ENCODE results near the gene IGF1R. TPM values are rescaled to one million over a fixed set of nuclear protein-coding genes. Genes with fewer than 3 reads are reported as not detected.

IGF1R gene
- total RNA-seq, 2 experiments from 2014 or later, result 17.7 to 18.9 TPM

DNA sequence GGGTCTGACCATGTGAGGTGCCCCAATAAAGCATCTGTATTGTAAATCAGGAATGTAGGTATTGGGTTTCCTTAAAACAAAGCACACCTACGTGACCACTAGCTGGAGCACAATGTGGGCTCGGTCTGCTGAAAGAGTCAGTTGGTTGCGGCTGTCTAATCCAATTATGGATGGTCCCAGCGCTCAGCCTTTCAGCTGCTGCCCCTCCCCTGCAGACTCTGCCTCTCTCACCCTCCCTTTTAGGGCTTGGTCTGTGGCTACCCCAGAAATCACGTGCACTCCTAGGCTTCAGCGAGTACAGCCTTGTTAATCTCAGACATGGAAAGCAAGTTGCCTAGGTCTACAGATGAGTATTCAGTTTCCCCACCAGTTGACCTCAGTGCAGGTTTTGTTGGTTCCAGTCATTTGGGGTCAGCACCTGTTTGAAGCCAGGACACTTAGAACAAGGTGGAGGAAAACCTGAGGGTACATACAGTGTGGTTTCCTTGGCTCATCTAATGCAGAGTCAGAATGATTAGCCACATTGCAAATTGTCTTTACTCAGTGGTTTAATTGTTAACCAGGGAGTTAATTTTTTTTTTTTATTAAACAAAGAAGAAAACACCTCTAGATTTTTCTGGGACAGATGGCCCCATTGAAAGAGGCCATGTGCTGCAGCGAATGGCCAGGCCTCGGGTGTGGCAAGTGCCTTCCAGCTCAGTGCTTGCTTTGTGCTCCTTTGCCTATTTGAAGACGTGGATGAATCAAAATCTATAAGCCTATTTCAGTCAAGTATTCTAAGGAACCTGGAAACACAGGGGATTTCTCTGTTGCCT, 137.7 kb downstream of the IGF1R start:
- H3K4me1 Mint-ChIP-seq, result peaks cover 55% of the 10 kb centered on the region
- H3K9me3 Mint-ChIP-seq, result no peaks in the 10 kb centered on the region
- H3K36me3 Mint-ChIP-seq, result no peaks in the 10 kb centered on the region
- H3K27me3 Mint-ChIP-seq, result no peaks in the 10 kb centered on the region
- H3K27ac Mint-ChIP-seq, result peak overlapping the region; percentile 3
- H3K4me3 Mint-ChIP-seq, result no peak overlapping the region
- DNase-seq, result peak; percentile 29

GRCh38 chr15:98786717-98787116, 138.4 kb downstream of the IGF1R start:
- peak overlapping the region; percentile 15 for H3K27ac Mint-ChIP-seq
- no peak overlapping the region for H3K4me3 Mint-ChIP-seq
- H3K4me1 Mint-ChIP-seq, result peaks cover 62% of the 10 kb centered on the region
- no peaks in the 10 kb centered on the region for H3K36me3 Mint-ChIP-seq
- DNase-seq, result no peak
- no peaks in the 10 kb centered on the region for H3K27me3 Mint-ChIP-seq
- no peaks in the 10 kb centered on the region for H3K9me3 Mint-ChIP-seq

- DNase-seq, result no peak
- Mint-ChIP-seq H3K4me3 (no peak overlapping the region), H3K36me3 (no peaks in the 10 kb centered on the region), H3K27me3 (no peaks in the 10 kb centered on the region), H3K27ac (peak overlapping the region; percentile 15), H3K9me3 (no peaks in the 10 kb centered on the region), H3K4me1 (peaks cover 66% of the 10 kb centered on the region)
Observed at GRCh38 chr15:98787194-98787593, 138.9 kb downstream of the IGF1R start.

DNA sequence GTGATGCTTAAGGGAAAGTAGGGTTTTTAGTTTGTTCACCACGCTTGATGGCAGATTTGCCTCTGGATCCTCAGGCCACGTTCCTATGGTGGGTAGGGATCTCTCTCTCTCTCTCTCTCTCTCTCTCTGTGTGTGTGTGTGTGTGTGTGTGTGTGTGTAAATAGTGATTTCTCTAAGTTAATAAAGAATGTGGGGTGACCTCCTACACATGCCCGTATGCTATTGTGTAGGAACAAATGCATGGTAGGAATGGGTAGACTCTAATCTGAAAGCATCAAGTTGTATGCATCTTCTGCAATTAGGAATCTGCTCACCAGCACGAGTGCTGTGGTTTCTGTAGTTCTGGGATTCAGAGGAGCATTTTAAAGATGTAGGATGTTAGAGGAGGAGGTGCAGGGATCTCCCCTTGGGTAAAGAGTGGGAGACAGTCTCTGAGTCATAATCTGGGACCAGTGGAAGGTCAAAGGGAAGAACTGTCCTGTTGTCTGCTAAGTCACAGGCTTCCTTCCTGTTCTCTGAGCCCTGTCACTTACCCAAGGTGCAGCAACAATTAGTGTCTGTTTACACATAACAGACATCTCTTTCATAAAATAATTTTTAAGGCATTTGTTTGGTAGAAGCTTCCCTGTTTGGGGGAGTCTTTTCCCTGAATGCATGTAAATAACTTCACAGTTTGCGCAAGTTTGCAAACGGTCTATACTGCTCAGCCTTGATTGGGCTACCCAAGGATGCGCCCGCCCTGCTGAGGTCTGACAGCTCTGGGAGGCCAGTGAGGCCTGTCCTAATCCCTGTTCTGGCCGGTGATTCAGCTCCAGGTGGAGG, 139.8 kb downstream of the IGF1R start:
- H3K4me1 Mint-ChIP-seq, result peaks cover 68% of the 10 kb centered on the region
- no peak overlapping the region for H3K4me3 Mint-ChIP-seq
- H3K36me3 Mint-ChIP-seq, result no peaks in the 10 kb centered on the region
- H3K27ac Mint-ChIP-seq, result no peak overlapping the region
- H3K9me3 Mint-ChIP-seq, result no peaks in the 10 kb centered on the region
- H3K27me3 Mint-ChIP-seq, result no peaks in the 10 kb centered on the region
- DNase-seq, result no peak

- DNase-seq, result no peak
- no peaks in the 10 kb centered on the region for H3K27me3 Mint-ChIP-seq
- peaks cover 66% of the 10 kb centered on the region for H3K4me1 Mint-ChIP-seq
- no peaks in the 10 kb centered on the region for H3K36me3 Mint-ChIP-seq
- H3K9me3 Mint-ChIP-seq, result no peaks in the 10 kb centered on the region
- no peak overlapping the region for H3K27ac Mint-ChIP-seq
- no peak overlapping the region for H3K4me3 Mint-ChIP-seq
Observed at GRCh38 chr15:98789020-98789419, 140.7 kb downstream of the IGF1R start.

GRCh38 chr15:98790270-98790669, 141.9 kb downstream of the IGF1R start:
- no peaks in the 10 kb centered on the region for H3K36me3 Mint-ChIP-seq
- no peak overlapping the region for H3K4me3 Mint-ChIP-seq
- H3K27me3 Mint-ChIP-seq, result no peaks in the 10 kb centered on the region
- H3K4me1 Mint-ChIP-seq, result peaks cover 72% of the 10 kb centered on the region
- no peak for DNase-seq
- peak overlapping the region; percentile 28 for H3K27ac Mint-ChIP-seq
- no peaks in the 10 kb centered on the region for H3K9me3 Mint-ChIP-seq

- H3K27ac Mint-ChIP-seq, result no peak overlapping the region
Observed at GRCh38 chr15:98791046-98791701, 142.8 kb downstream of the IGF1R start.

GRCh38 chr15:98792117-98792516, 143.8 kb downstream of the IGF1R start:
- no peak overlapping the region for H3K4me3 Mint-ChIP-seq
- no peaks in the 10 kb centered on the region for H3K9me3 Mint-ChIP-seq
- no peaks in the 10 kb centered on the region for H3K36me3 Mint-ChIP-seq
- no peaks in the 10 kb centered on the region for H3K27me3 Mint-ChIP-seq
- DNase-seq, result no peak
- H3K27ac Mint-ChIP-seq, result no peak overlapping the region
- peaks cover 63% of the 10 kb centered on the region for H3K4me1 Mint-ChIP-seq

More at GRCh38 chr15:98791046-98791701, 142.8 kb downstream of the IGF1R start:
- H3K9me3 Mint-ChIP-seq, result no peaks in the 10 kb centered on the region
- no peaks in the 10 kb centered on the region for H3K36me3 Mint-ChIP-seq
- no peak for DNase-seq
- no peaks in the 10 kb centered on the region for H3K27me3 Mint-ChIP-seq
- H3K4me3 Mint-ChIP-seq, result no peak overlapping the region
- peaks cover 71% of the 10 kb centered on the region for H3K4me1 Mint-ChIP-seq

- no peaks in the 10 kb centered on the region for H3K27me3 Mint-ChIP-seq
- peaks cover 57% of the 10 kb centered on the region for H3K4me1 Mint-ChIP-seq
- H3K36me3 Mint-ChIP-seq, result no peaks in the 10 kb centered on the region
- DNase-seq, result no peak
- H3K9me3 Mint-ChIP-seq, result no peaks in the 10 kb centered on the region
- no peak overlapping the region for H3K27ac Mint-ChIP-seq
- no peak overlapping the region for H3K4me3 Mint-ChIP-seq
Observed at GRCh38 chr15:98794211-98794610, 145.9 kb downstream of the IGF1R start.

GRCh38 chr15:98794748-98795147, 146.4 kb downstream of the IGF1R start:
- peaks cover 58% of the 10 kb centered on the region for H3K4me1 Mint-ChIP-seq
- H3K4me3 Mint-ChIP-seq, result no peak overlapping the region
- H3K27ac Mint-ChIP-seq, result no peak overlapping the region
- H3K9me3 Mint-ChIP-seq, result no peaks in the 10 kb centered on the region
- no peaks in the 10 kb centered on the region for H3K36me3 Mint-ChIP-seq
- H3K27me3 Mint-ChIP-seq, result no peaks in the 10 kb centered on the region
- DNase-seq, result no peak

DNA sequence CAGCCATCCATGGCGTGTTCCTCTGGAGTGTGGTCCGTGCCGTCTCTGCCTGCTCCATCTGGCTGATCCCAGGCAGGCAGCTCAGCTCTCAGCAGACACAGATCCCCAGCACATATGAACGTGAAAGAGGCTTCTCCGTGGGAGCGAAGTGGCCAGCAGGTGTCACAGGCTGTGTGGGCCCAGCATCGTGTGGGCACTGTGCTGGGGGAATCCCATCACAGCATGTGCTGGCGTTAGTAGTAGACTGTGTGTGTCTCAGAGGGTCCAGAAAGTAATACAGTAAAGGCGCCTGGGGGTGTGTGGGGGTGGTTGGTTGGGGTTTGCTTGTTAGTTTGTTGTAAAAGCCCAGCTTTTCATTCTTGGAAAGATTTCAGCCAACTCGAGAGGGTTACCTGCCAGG, 147.6 kb downstream of the IGF1R start:
- Mint-ChIP-seq H3K27me3 (no peaks in the 10 kb centered on the region), H3K36me3 (no peaks in the 10 kb centered on the region), H3K4me1 (peaks cover 58% of the 10 kb centered on the region), H3K4me3 (no peak overlapping the region), H3K27ac (no peak overlapping the region), H3K9me3 (no peaks in the 10 kb centered on the region)
- DNase-seq, result no peak

- Mint-ChIP-seq H3K27me3 (no peaks in the 10 kb centered on the region), H3K36me3 (no peaks in the 10 kb centered on the region), H3K4me1 (peaks cover 55% of the 10 kb centered on the region)
Observed at GRCh38 chr15:98796685-98797357, 148.5 kb downstream of the IGF1R start.

GRCh38 chr15:98798375-98798893, 150.1 kb downstream of the IGF1R start:
- Mint-ChIP-seq H3K36me3 (no peaks in the 10 kb centered on the region), H3K27me3 (no peaks in the 10 kb centered on the region), H3K4me1 (peaks cover 52% of the 10 kb centered on the region), H3K4me3 (no peak overlapping the region), H3K27ac (no peak overlapping the region), H3K9me3 (no peaks in the 10 kb centered on the region)
- no peak for DNase-seq

More at GRCh38 chr15:98796685-98797357, 148.5 kb downstream of the IGF1R start:
- no peak overlapping the region for H3K4me3 Mint-ChIP-seq
- DNase-seq, result no peak
- no peaks in the 10 kb centered on the region for H3K9me3 Mint-ChIP-seq
- no peak overlapping the region for H3K27ac Mint-ChIP-seq

GRCh38 chr15:98799461-98800390, 151.4 kb downstream of the IGF1R start:
- peaks cover 3% of the 10 kb centered on the region for H3K36me3 Mint-ChIP-seq
- H3K9me3 Mint-ChIP-seq, result no peaks in the 10 kb centered on the region
- no peak overlapping the region for H3K27ac Mint-ChIP-seq
- no peaks in the 10 kb centered on the region for H3K27me3 Mint-ChIP-seq
- peaks cover 47% of the 10 kb centered on the region for H3K4me1 Mint-ChIP-seq
- DNase-seq, result no peak
- H3K4me3 Mint-ChIP-seq, result no peak overlapping the region
